HUES6 (cell line): ENCODE results near the gene HCST.
A peak's percentile ranks its signal among the peaks of the same experiment; 100 is the strongest.

Source experiments
- H3K27ac ChIP-seq: 2 replicates; pipeline ENCODE4 v1.7.0; 2013; ENCODE audit warnings: low read depth, mild to moderate bottlenecking, low read length, inconsistent platforms
- H3K27me3 ChIP-seq: 2 replicates; pipeline ENCODE4 v1.6.1; 2013; ENCODE audit warnings: low read length; ENCODE audit not compliant: control insufficient read depth, insufficient read depth
- H3K36me3 ChIP-seq: 2 replicates; pipeline ENCODE4 v1.6.1; 2013; ENCODE audit warnings: low read length; ENCODE audit not compliant: control insufficient read depth, insufficient read depth
- H3K4me1 ChIP-seq: 2 replicates; pipeline ENCODE4 v1.6.1; 2013; ENCODE audit warnings: low read length; ENCODE audit not compliant: control insufficient read depth, insufficient read depth
- H3K4me3 ChIP-seq: 2 replicates; pipeline ENCODE4 v1.5.1; 2013; ENCODE audit warnings: low read depth, low read length
- H3K9ac ChIP-seq: one replicate; pipeline ENCODE4 v1.6.1; 2013; ENCODE audit warnings: mild to moderate bottlenecking, low read length
- H3K9me3 ChIP-seq: 2 replicates; pipeline ENCODE4 v1.6.1; 2013; ENCODE audit warnings: low read depth, low read length; ENCODE audit not compliant: control insufficient read depth, insufficient read depth

Gene HCST

GRCh38 chr19:35895911-35896642, 6.3 kb upstream of the HCST start:
- Histone ChIP-seq H3K4me3 (no peak overlapping the region), H3K4me1 (no peaks in the 10 kb centered on the region), H3K27ac (no peak overlapping the region), H3K9me3 (no peaks in the 10 kb centered on the region), H3K36me3 (peaks cover 56% of the 10 kb centered on the region), H3K27me3 (no peaks in the 10 kb centered on the region), H3K9ac (no peak overlapping the region)

- Histone ChIP-seq H3K36me3 (peaks cover 55% of the 10 kb centered on the region), H3K4me3 (no peak overlapping the region), H3K4me1 (peaks cover 5% of the 10 kb centered on the region), H3K9me3 (no peaks in the 10 kb centered on the region), H3K27ac (no peak overlapping the region), H3K27me3 (no peaks in the 10 kb centered on the region), H3K9ac (no peak overlapping the region)
Observed at GRCh38 chr19:35896643-35897040, 5.7 kb upstream of the HCST start.

- Histone ChIP-seq H3K9me3 (no peaks in the 10 kb centered on the region), H3K27me3 (peaks cover 6% of the 10 kb centered on the region; the same call in 1 of the 2 replicates), H3K4me3 (peak overlapping the region; percentile 95), H3K27ac (no peak overlapping the region), H3K36me3 (peaks cover 47% of the 10 kb centered on the region), H3K4me1 (peaks cover 17% of the 10 kb centered on the region), H3K9ac (no peak overlapping the region)
Observed at GRCh38 chr19:35897706-35898451, 4.5 kb upstream of the HCST start.

GRCh38 chr19:35898499-35898809, 3.9 kb upstream of the HCST start:
- Histone ChIP-seq H3K4me1 (peaks cover 22% of the 10 kb centered on the region), H3K4me3 (peak overlapping the region; percentile 95), H3K27me3 (peaks cover 6% of the 10 kb centered on the region), H3K27ac (no peak overlapping the region), H3K9ac (peak overlapping the region; percentile 58), H3K36me3 (peaks cover 42% of the 10 kb centered on the region), H3K9me3 (no peaks in the 10 kb centered on the region)

- H3K9ac ChIP-seq: peak overlapping the region; percentile 73
- no peaks in the 10 kb centered on the region for H3K9me3 ChIP-seq
- H3K36me3 ChIP-seq: peaks cover 32% of the 10 kb centered on the region
- H3K4me1 ChIP-seq: peaks cover 22% of the 10 kb centered on the region
- peaks cover 6% of the 10 kb centered on the region for H3K27me3 ChIP-seq
- H3K4me3 ChIP-seq: peak overlapping the region; percentile 95
- H3K27ac ChIP-seq: no peak overlapping the region; the same call in 1 of the 2 replicates
Observed at GRCh38 chr19:35899547-35900214, 2.6 kb upstream of the HCST start.

- H3K4me1 ChIP-seq: peaks cover 22% of the 10 kb centered on the region
- H3K27ac ChIP-seq: no peak overlapping the region
- H3K9ac ChIP-seq: no peak overlapping the region
- peaks cover 21% of the 10 kb centered on the region for H3K36me3 ChIP-seq
- H3K27me3 ChIP-seq: peaks cover 6% of the 10 kb centered on the region
- H3K9me3 ChIP-seq: no peaks in the 10 kb centered on the region
- H3K4me3 ChIP-seq: peak overlapping the region; percentile 95
Observed at GRCh38 chr19:35901055-35901644, 1.2 kb upstream of the HCST start.

- Histone ChIP-seq H3K9me3 (no peaks in the 10 kb centered on the region), H3K4me3 (peak overlapping the region; percentile 69), H3K36me3 (peaks cover 3% of the 10 kb centered on the region; the same call in 1 of the 2 replicates), H3K4me1 (peaks cover 29% of the 10 kb centered on the region), H3K27ac (no peak overlapping the region), H3K9ac (peak overlapping the region; percentile 65), H3K27me3 (peaks cover 6% of the 10 kb centered on the region)
Observed at GRCh38 chr19:35902870-35903475, 644 bp downstream of the HCST start.

- H3K9me3 ChIP-seq: no peaks in the 10 kb centered on the region
- no peaks in the 10 kb centered on the region for H3K36me3 ChIP-seq
- peaks cover 29% of the 10 kb centered on the region for H3K4me1 ChIP-seq
- H3K27ac ChIP-seq: no peak overlapping the region
- peaks cover 6% of the 10 kb centered on the region for H3K27me3 ChIP-seq
- H3K4me3 ChIP-seq: peak overlapping the region; percentile 69
- H3K9ac ChIP-seq: peak overlapping the region; percentile 65
Observed at GRCh38 chr19:35903550-35904179, 1.3 kb downstream of the HCST start.

- no peak overlapping the region for H3K27ac ChIP-seq
- no peak overlapping the region for H3K9ac ChIP-seq
- H3K4me1 ChIP-seq: peaks cover 34% of the 10 kb centered on the region
Observed at GRCh38 chr19:35904311-35905068, 2.2 kb downstream of the HCST start.

More at GRCh38 chr19:35904311-35905068, 2.2 kb downstream of the HCST start:
- no peaks in the 10 kb centered on the region for H3K9me3 ChIP-seq
- no peaks in the 10 kb centered on the region for H3K36me3 ChIP-seq
- H3K27me3 ChIP-seq: peaks cover 6% of the 10 kb centered on the region
- no peak overlapping the region for H3K4me3 ChIP-seq
